Measurements from ENCODE around the gene USP1.

GRCh38 chr1:62436039-62436465, 797 bp upstream of the USP1 start:
- TF ChIP-seq GATA3 (IDR thresholded peaks at IDR 0.05; ENCODE audit: low read depth, low read length): no peak
- TF ChIP-seq GATA2 (IDR thresholded peaks at IDR 0.05; ENCODE audit: low read depth, low read length): no peak
